GM21367 (cell line): ENCODE data around the gene CHPF.

ENCODE experiments used
- ATAC-seq: cut with Tn5 transposase; IDR thresholded peaks from one replicate; pipeline ENCODE4 v1.9.1; 2021; ENCODE audit not compliant: unreplicated experiment

The CHPF gene

DNA sequence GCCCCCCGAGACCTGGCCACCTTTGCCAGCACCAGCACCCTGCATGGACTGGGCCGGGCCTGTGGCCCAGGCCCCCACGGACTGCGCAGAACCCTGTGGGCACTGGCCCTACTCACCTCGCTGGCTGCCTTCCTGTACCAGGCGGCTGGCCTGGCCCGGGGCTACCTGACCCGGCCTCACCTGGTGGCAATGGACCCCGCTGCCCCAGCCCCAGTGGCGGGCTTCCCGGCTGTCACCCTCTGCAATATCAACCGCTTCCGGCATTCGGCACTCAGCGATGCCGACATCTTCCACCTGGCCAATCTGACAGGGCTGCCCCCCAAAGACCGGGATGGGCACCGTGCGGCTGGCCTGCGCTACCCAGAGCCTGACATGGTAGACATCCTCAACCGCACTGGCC lies 28.8 kb downstream of the CHPF start:
- ATAC-seq = no peak

DNA sequence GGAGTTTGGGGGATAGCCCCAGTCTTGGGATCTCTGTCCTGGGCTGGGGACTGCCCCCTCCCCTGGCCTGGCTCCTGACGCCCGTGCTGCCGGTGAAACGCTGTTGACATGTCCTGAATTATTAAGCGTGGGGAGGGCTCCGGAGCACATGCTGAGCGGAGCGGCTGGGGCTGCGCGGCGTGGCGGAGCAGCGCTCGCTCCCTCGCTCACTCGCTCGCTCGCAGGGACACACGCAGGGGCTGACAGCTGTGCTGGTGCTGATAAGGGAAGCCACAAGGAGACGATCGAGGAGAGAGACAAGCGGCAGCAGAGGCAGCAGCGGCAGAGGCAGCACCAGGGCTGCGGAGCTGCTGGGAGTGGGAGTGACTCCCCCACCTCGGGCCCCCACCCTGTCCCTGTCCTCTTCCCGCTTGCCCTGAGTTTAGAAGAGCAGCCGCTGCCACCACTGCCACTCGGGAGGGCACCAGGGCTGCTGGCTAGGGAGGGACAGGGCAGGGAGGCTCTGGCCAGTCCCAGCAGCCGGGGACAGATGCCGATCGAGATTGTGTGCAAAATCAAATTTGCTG lies 29.3 kb downstream of the CHPF start, which contains the start of gene ASIC4:
Gene ASIC4 (plus strand): TSS at position 287 of the 566 bp plus-strand sequence. CDS start 243 bp downstream, at position 530.
- no peak for ATAC-seq

DNA sequence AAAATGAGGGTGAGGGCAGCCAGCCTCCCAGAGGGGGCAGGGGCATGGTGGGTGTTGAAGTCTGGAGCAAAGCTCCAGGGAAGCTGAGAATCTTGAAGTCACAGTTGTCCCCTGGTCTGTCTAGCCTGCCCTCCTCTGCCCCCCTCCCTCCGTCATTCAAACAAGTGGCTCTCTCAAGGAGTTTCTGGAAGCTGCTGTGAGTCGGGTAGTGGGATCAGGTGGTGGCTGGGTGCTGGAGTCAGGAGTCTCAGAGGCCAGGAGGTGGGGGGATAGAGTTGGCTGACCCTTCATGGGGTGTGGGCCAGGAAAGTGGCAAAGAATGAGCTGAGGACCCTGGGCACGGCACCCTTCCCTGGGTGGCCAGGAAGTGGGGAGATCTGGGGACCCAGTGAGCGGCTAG lies 29.8 kb downstream of the CHPF start:
- ATAC-seq = no peak

- ATAC-seq = no peak
These were observed 30.9 kb downstream of the CHPF start for GRCh38 chr2:219512524-219513216.

DNA sequence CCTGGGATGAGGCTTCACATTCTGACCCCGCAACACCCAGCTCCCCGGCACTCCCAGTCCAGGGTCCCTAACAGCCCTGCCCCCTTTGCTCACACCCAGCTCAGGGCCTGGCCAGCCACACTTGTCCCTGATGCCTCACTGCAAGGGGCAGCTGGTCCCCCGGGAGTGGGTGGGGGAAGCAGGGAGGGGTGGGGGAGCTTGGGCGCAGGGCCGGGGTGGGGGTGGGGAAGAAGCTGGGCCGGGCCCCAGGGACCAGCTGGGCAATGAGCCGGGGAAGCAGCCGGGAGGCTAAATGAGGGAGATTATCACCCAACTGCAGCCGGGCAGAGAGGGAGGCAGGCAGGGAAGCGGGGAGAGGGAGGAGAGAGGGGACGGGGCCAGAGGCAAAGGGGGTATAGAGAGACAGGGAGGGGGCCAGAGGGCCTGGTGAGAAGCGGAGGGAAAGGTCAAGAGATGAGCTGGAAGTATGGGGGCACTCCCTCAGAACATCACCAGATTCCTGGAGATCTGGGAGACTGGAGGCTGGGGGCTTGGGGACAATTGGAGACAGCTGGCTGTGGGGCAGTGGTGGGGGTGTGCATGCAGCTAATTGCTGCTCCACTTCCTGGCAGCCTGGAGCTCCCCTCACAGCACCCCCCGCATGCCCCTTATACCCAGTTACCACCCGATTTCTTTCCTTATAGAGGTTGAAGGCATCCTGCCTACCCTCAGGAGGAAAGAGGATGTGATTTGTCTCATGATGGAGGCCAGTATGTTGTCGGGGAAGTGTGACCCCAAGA lies 31.9 kb downstream of the CHPF start:
- no peak for ATAC-seq

DNA sequence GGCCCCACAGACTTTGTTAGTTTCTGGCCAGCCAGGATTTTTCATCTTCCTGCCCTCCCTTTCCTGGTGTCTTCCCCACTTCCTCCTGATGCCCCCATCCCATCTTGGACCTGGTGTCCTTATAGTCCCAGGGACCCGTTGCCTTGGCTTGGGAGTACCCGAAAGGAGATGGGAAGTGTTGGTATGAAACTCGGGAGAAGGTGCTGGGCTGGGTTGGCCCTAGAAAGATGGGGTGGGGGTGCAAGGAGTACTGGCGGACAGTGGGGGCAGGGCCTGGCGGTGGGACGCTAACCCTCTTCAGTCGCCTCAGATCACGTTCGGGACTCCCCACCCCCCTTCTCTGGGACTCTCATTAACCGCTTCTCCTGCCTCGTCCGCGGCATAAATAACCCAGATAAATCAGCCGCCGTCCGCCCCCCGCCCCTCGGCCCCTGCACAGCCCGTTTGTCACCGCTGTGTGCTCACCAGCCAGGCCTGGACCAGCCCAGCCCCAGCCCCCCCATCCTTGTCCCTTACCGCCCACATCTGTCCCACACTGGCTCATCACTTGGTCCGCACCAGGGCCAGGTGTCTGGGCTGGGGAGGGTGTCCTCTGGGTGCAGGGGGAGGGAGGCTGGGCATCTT lies 33.0 kb downstream of the CHPF start:
- ATAC-seq = no peak

- ATAC-seq = no peak
These were observed 33.7 kb downstream of the CHPF start for GRCh38 chr2:219509780-219510511.

DNA sequence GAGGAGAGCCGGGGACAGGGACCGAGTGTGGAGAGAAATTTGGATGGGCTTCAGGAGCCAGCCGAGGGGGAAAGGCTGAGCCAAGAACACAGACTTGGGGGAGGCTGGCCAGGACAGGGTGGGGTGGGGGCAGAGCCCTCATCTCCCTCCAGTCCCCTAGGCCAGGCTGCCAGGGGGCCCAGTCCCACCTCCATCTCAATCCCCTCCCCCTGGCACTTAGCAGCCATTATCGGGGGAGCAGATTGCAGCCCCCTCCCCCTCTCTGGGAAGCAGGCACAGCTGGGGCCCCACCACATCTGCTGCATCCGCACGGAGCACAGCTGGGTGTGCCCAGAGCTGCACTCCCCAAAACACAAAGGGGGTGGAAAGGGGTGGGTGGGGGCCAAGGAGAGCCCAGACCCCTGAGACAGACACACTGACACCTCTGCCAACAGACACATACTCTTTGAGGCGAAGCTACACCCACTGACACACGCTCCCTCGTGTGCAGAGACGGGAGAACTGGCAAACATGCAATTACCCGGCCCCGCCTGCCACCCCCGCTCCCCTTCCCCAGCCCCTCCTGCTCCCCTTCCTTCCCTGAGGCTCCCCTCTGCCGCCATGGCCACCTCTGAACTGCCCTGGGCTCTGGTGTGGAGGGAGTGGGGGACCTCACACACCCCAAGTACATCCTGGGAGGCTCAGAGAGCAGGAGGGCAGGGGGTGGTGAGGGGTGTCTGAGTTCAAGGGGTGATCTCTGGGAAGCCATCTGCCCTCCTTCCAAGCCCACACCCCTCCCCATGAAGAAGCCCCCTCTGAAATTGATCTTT lies 34.4 kb downstream of the CHPF start:
- ATAC-seq = no peak

GRCh38 chr2:219508444-219508734 lies 35.2 kb downstream of the CHPF start:
- no peak for ATAC-seq

GRCh38 chr2:219507581-219508443 lies 35.8 kb downstream of the CHPF start:
- no peak for ATAC-seq

- ATAC-seq = no peak
These were observed 36.6 kb downstream of the CHPF start for GRCh38 chr2:219506802-219507526.

- no peak for ATAC-seq
These were observed 37.3 kb downstream of the CHPF start for GRCh38 chr2:219506153-219506801.

DNA sequence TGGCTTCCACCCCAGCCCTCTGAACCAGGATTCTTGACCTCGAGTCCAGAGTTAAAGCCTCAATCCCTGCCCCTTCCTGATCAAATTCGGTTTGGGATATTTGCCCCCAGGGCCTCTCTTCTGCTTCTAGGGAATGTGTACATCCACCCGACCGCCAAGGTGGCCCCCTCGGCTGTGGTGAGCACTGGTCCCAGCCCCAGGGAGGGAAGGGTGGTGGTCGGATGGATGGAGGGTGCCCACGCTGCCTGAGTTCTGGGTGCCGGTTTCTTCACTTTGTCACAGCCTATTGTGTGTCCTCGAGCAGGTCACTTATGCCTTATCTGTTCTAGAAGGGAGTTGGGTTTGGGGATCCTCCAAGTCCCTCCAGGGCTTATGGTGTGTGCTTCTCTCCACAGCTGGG lies 38.0 kb downstream of the CHPF start:
- ATAC-seq = no peak

GRCh38 chr2:219502618-219503017 lies 41.0 kb downstream of the CHPF start:
- no peak for ATAC-seq

GRCh38 chr2:219501849-219502248 lies 41.8 kb downstream of the CHPF start:
- ATAC-seq = no peak

GRCh38 chr2:219500135-219500534 lies 43.5 kb downstream of the CHPF start:
- no peak for ATAC-seq

DNA sequence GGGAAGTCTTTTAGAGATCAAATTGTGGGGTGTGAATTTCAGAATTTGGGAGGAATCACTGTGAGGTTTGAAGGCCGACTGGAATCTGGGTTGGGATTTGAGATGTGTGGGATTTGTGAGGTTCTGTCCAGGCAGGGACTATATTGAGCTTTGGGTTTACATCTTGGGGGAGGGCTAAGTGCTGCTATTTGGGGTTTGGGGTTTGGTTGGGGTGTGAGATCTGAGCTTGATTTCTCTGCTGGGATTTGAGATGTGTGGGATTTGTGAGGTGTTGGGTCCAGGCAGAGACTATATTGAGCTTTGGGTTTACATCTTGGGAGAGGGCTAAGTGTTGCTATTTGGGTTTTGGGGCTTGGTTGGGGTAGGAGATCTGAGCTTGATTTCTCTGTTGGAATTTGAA lies 44.1 kb downstream of the CHPF start:
- ATAC-seq = no peak

DNA sequence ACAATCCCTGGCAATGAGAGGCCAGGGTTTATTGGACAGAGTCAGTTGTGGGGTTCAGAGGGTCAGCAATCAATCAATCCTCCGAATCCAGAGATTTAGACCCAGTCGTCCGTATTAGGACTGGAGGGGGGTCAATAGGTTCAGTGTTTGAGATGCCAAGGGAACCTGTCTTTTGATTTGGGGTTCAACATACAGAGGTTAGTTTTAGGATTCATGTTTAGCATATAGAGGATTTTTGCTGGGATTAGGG lies 44.6 kb downstream of the CHPF start:
- ATAC-seq = no peak
